ENCODE data around the gene CLCNKB. TPM values are rescaled to one million over a fixed set of nuclear protein-coding genes. Genes with fewer than 3 reads are reported as not detected.

The CLCNKB gene
- total RNA-seq, 2 donors from 2014 or later = 0.12 TPM; not detected in 1

GRCh38 chr1:16087733-16088132 is 44.2 kb downstream of the CLCNKB start:
- no peaks in the 10 kb centered on the region for H3K36me3 ChIP-seq
- H3K4me3 ChIP-seq = no peak overlapping the region
- DNase-seq = no peak
- no peaks in the 10 kb centered on the region for H3K9me3 ChIP-seq
- peaks cover 3% of the 10 kb centered on the region for H3K4me1 ChIP-seq
- TF ChIP-seq CTCF (IDR thresholded peaks at IDR 0.05) = no peak
- no peak overlapping the region for H3K27ac ChIP-seq
- H3K9ac ChIP-seq (ENCODE audit: low read depth in 2 of 2, low read length in 2 of 2) = no peak overlapping the region
- no peaks in the 10 kb centered on the region for H3K27me3 ChIP-seq
- intact Hi-C loops (cut with DNase I) = no loop called here

- Histone ChIP-seq H3K27me3 (no peaks in the 10 kb centered on the region), H3K36me3 (no peaks in the 10 kb centered on the region), H3K27ac (no peak overlapping the region), H3K9me3 (no peaks in the 10 kb centered on the region), H3K4me3 (no peak overlapping the region), H3K9ac (ENCODE audit: low read depth in 2 of 2, low read length in 2 of 2) (no peak overlapping the region), H3K4me1 (no peaks in the 10 kb centered on the region)
- no peak for DNase-seq
- TF ChIP-seq CTCF (IDR thresholded peaks at IDR 0.05) = no peak
- intact Hi-C loops (cut with DNase I) = no loop called here
Observed at GRCh38 chr1:16088351-16088911, 44.8 kb downstream of the CLCNKB start.

GRCh38 chr1:16088996-16089395 is 45.4 kb downstream of the CLCNKB start:
- H3K9me3 ChIP-seq = no peaks in the 10 kb centered on the region
- DNase-seq = no peak
- no peak overlapping the region for H3K9ac ChIP-seq (ENCODE audit: low read depth in 2 of 2, low read length in 2 of 2)
- TF ChIP-seq CTCF (IDR thresholded peaks at IDR 0.05) = no peak
- no peaks in the 10 kb centered on the region for H3K27me3 ChIP-seq
- H3K4me1 ChIP-seq = no peaks in the 10 kb centered on the region
- H3K36me3 ChIP-seq = no peaks in the 10 kb centered on the region
- intact Hi-C loops (cut with DNase I) = no loop called here
- H3K4me3 ChIP-seq = no peak overlapping the region
- H3K27ac ChIP-seq = no peak overlapping the region

- Histone ChIP-seq H3K4me1 (no peaks in the 10 kb centered on the region), H3K27ac (no peak overlapping the region), H3K4me3 (no peak overlapping the region), H3K9ac (ENCODE audit: low read depth in 2 of 2, low read length in 2 of 2) (no peak overlapping the region), H3K27me3 (no peaks in the 10 kb centered on the region), H3K36me3 (no peaks in the 10 kb centered on the region), H3K9me3 (no peaks in the 10 kb centered on the region)
- DNase-seq = no peak
- intact Hi-C loops (cut with DNase I) = no loop called here
- TF ChIP-seq CTCF (IDR thresholded peaks at IDR 0.05) = no peak
Observed at GRCh38 chr1:16090076-16090826, 46.7 kb downstream of the CLCNKB start.

GRCh38 chr1:16091296-16091695 is 47.7 kb downstream of the CLCNKB start:
- Histone ChIP-seq H3K27me3 (no peaks in the 10 kb centered on the region), H3K36me3 (no peaks in the 10 kb centered on the region), H3K9ac (ENCODE audit: low read depth in 2 of 2, low read length in 2 of 2) (no peak overlapping the region), H3K4me3 (no peak overlapping the region), H3K9me3 (no peaks in the 10 kb centered on the region), H3K4me1 (no peaks in the 10 kb centered on the region), H3K27ac (no peak overlapping the region)
- no peak for TF ChIP-seq CTCF (IDR thresholded peaks at IDR 0.05)
- intact Hi-C loops (cut with DNase I) = no loop called here
- DNase-seq = no peak
